Endothelial cell of umbilical vein (primary cell): ENCODE measurements around the gene TCP10L. TPM values are rescaled to one million over a fixed set of nuclear protein-coding genes. Genes with fewer than 3 reads are reported as not detected.

Source experiments
- BruUV-seq: library from RNA; stranded (reverse); fragments of 400-500 nt; replicated peaks from 2 replicates; lab custom pipeline; 2021; lab: Mats Ljungman, UMichigan
- CTCF ChIA-PET: fragments of 300-600, 350-600 bp; sonication (Branson Sonifier 250); formaldehyde crosslinking; loops from one replicate; lab custom pipeline; 2021; ENCODE audit warnings: antibody characterized with exemption, inconsistent platforms; lab: Charles Lee
- POLR2A ChIA-PET: fragments of 300-600, 350-600 bp; sonication (Branson Sonifier 250); formaldehyde crosslinking; loops from one replicate; lab custom pipeline; 2021; ENCODE audit warnings: antibody characterized with exemption, inconsistent platforms; lab: Charles Lee
- DNase-seq: peaks from one replicate; pipeline ENCODE4 v3.0.0-alpha.2; 2011; ENCODE audit warnings: low read depth, low spot score
- FAIRE-seq: peaks from 2 replicates; lab custom pipeline; 2011; peaks lifted over from hg19 to GRCh38; lab: Jason Lieb, UNC
- H2AFZ ChIP-seq: 2 replicates; pipeline ENCODE4 v1.6.0; 2012; ENCODE audit warnings: low read depth, low read length, control low read depth, inconsistent platforms
- H3K27ac ChIP-seq: 2 replicates; pipeline ENCODE4 v1.5.1; 2011; ENCODE audit warnings: low read depth, mild to moderate bottlenecking, control low read depth, low read length, moderate library complexity; ENCODE audit not compliant: insufficient read depth
- H3K27me3 ChIP-seq, 2 experiments: 2 replicates each; pipeline versions ENCODE4 v1.6.0 to v1.6.1; 2011; ENCODE audit warnings: low read length in 2 of 2, mixed read lengths in 1 of 2; ENCODE audit not compliant: control insufficient read depth in 2 of 2, insufficient read depth in 2 of 2
- H3K36me3 ChIP-seq, 2 experiments: 2 replicates in 1 of 2; 3 replicates in 1 of 2; pipeline ENCODE4 v1.5.1; 2011; ENCODE audit warnings: low read length in 2 of 2, mild to moderate bottlenecking in 1 of 2, moderate library complexity in 1 of 2; ENCODE audit not compliant: control insufficient read depth in 2 of 2, insufficient read depth in 2 of 2; ENCODE audit errors: extremely low read depth in 1 of 2
- H3K4me1 ChIP-seq: 3 replicates; pipeline ENCODE4 v1.5.1; 2011; ENCODE audit warnings: mild to moderate bottlenecking, low read length; ENCODE audit not compliant: control insufficient read depth, insufficient read depth; ENCODE audit errors: extremely low read depth
- H3K4me2 ChIP-seq: 2 replicates; pipeline ENCODE4 v1.6.1; 2011; ENCODE audit warnings: low read length, control low read depth, mixed read lengths; ENCODE audit not compliant: insufficient read depth
- H3K4me3 ChIP-seq, 3 experiments: fragments of 200-600 bp in 1 of 3; sonication (generic), shearing (Covaris generic) in 1 of 3; replicated peaks in 1 of 3; 2 replicates each; pipeline ENCODE4 v1.5.1; 2011 to 2016; ENCODE audit warnings: control low read depth in 3 of 3, low read length in 3 of 3, mild to moderate bottlenecking in 2 of 3, inconsistent platforms in 1 of 3, low read depth in 1 of 3, moderate library complexity in 1 of 3; ENCODE audit not compliant: insufficient read depth in 1 of 3
- H3K79me2 ChIP-seq: 2 replicates; pipeline ENCODE4 v1.6.0; 2012; ENCODE audit warnings: low read length, inconsistent platforms; ENCODE audit not compliant: control insufficient read depth, insufficient read depth
- H3K9ac ChIP-seq: replicated peaks from 2 replicates; pipeline ENCODE3; 2011; ENCODE audit warnings: low read length, control low read depth; ENCODE audit not compliant: insufficient read depth; ENCODE audit errors: extremely low read depth
- H3K9me1 ChIP-seq: replicated peaks from 3 replicates; pipeline ENCODE4 v1.6.0; 2011; ENCODE audit warnings: mild to moderate bottlenecking, low read length; ENCODE audit not compliant: control insufficient read depth, insufficient read depth; ENCODE audit errors: extremely low read depth
- H3K9me3 ChIP-seq: replicated peaks from 2 replicates; pipeline ENCODE4 v1.5.1; 2012; ENCODE audit warnings: low read length, inconsistent platforms; ENCODE audit not compliant: control insufficient read depth, insufficient read depth
- H4K20me1 ChIP-seq: replicated peaks from 2 replicates; pipeline ENCODE3; 2011; ENCODE audit warnings: mild to moderate bottlenecking, low read length; ENCODE audit not compliant: control insufficient read depth, insufficient read depth; ENCODE audit errors: extremely low read depth
- CTCF ChIP-seq, 2 donors: IDR thresholded peaks; 1 replicate in 1 of 2; 2 replicates in 1 of 2; pipeline ENCODE4 v1.5.1; 2011; ENCODE audit warnings: low read length in 2 of 2, mild to moderate bottlenecking in 2 of 2, moderate library complexity in 2 of 2, control low read depth in 1 of 2, inconsistent platforms in 1 of 2, low read depth in 1 of 2; ENCODE audit not compliant: insufficient read depth in 1 of 2; ENCODE audit errors: extremely low read depth in 1 of 2
- EZH2 ChIP-seq: IDR thresholded peaks from 2 replicates; pipeline ENCODE4 v1.6.1; 2012; ENCODE audit warnings: borderline replicate concordance, low read depth, mild to moderate bottlenecking, moderate library complexity, low read length, inconsistent platforms; ENCODE audit not compliant: severe bottlenecking
- FOS ChIP-seq: IDR thresholded peaks from 2 replicates; pipeline ENCODE4 v1.6.1; 2011; ENCODE audit warnings: mild to moderate bottlenecking, low read length, moderate library complexity, borderline replicate concordance; ENCODE audit not compliant: insufficient read depth
- GATA2 ChIP-seq: IDR thresholded peaks from 2 replicates; pipeline ENCODE4 v1.7.0; 2011; ENCODE audit warnings: low read depth, mild to moderate bottlenecking, moderate library complexity, mixed read lengths, low read length; ENCODE audit not compliant: insufficient read length, insufficient read depth
- JUN ChIP-seq: IDR thresholded peaks from 2 replicates; pipeline ENCODE4 v1.6.1; 2011; ENCODE audit warnings: borderline replicate concordance, low read depth; ENCODE audit not compliant: insufficient read length, insufficient read depth
- MAX ChIP-seq: IDR thresholded peaks from 2 replicates; pipeline ENCODE4 v1.6.1; 2011; ENCODE audit not compliant: insufficient read depth, insufficient read length
- MYC ChIP-seq: IDR thresholded peaks from one replicate; pipeline ENCODE4 v1.6.1; 2011; ENCODE audit warnings: mild to moderate bottlenecking, low read depth, low read length
- POLR2A ChIP-seq: IDR thresholded peaks from 2 replicates; pipeline ENCODE4 v1.6.1; 2012; ENCODE audit warnings: low read depth, mild to moderate bottlenecking, control low read depth, low read length
- POLR2AphosphoS5 ChIP-seq: IDR thresholded peaks from 2 replicates; pipeline ENCODE4 v1.6.1; 2012; ENCODE audit warnings: low read depth, mild to moderate bottlenecking, control low read depth, low read length, moderate library complexity; ENCODE audit not compliant: insufficient read depth
- dilution Hi-C: fragments of 300-500 bp; cut with MboI; formaldehyde crosslinking; loops from one replicate; pipeline ENCODE4 v1.15.0; 2019; ENCODE audit warnings: low sequenced_read_pairs; ENCODE audit not compliant: extremely low pct_ligation_motif_present
- intact Hi-C: fragments of 100-400 bp; cut with micrococcal nuclease; formaldehyde crosslinking; loops from one replicate; pipeline ENCODE4 v1.10.0; 2022
- polyA plus RNA-seq, 4 experiments: library from polyadenylated mRNA; depleted of rRNA in 3 of 4; stranded (reverse) in 3 of 4; unstranded in 1 of 4; fragments of >200 nt; gene quantifications; 2 replicates each; pipeline versions ENCODE4 v1.2.1 to v1.2.3, GENCODE V29; 2011 to 2012; ENCODE audit warnings: missing spikeins in 1 of 4
- total RNA-seq: library from RNA; stranded (reverse); gene quantifications from 2 replicates; pipeline ENCODE4 v1.2.3, GENCODE V29; 2021

TCP10L gene
- total and polyA plus RNA-seq, 2 donors (not counting 3 experiments of a cell fraction or from before 2014, with no cell fraction given), result 0.07 TPM; not detected in 1

GRCh38 chr21:32608851-32609250, 23.5 kb upstream of the TCP10L start:
- no peak overlapping the region for H3K4me3 ChIP-seq
- no peaks in the 10 kb centered on the region for H3K9me1 ChIP-seq
- peaks cover 7 to 19% of the 10 kb centered on the region in 2 experiments for H3K36me3 ChIP-seq
- CTCF ChIA-PET, result interaction anchor here (0.9 to 4.3 kb wide), 3 partner anchors 8 to 206 kb away, joined by 3 to 29 read pairs (median 5); no protein-coding TSS in a partner anchor
- H3K27me3 ChIP-seq, result no peaks in the 10 kb centered on the region
- no peak overlapping the region for H2AFZ ChIP-seq
- peaks cover 17% of the 10 kb centered on the region for H3K79me2 ChIP-seq
- no peak overlapping the region for H3K9ac ChIP-seq
- DNase-seq (no peak), FAIRE-seq (no peak)
- no peak overlapping the region for H3K27ac ChIP-seq
- peaks cover 10% of the 10 kb centered on the region for H3K4me1 ChIP-seq
- TF ChIP-seq GATA2 (no peak), POLR2AphosphoS5 (no peak), FOS (no peak), POLR2A (no peak), CTCF (IDR thresholded peaks at IDR 0.05; ENCODE audit: extremely low read depth in 1 of 2, insufficient read depth in 1 of 2, low read depth in 1 of 2, low read length in 2 of 2) (no peak), JUN (no peak), EZH2 (no peak), MAX (no peak), MYC (no peak)
- H3K4me2 ChIP-seq, result no peak overlapping the region
- no TSS peak for BruUV-seq
- no peaks in the 10 kb centered on the region for H3K9me3 ChIP-seq
- intact Hi-C loops (no loop called here), dilution Hi-C loops (no loop called here)
- H4K20me1 ChIP-seq, result no peaks in the 10 kb centered on the region
- POLR2A ChIA-PET, result no interaction called here
